ENCODE data around the gene TXK. TPM values are rescaled to one million over a fixed set of nuclear protein-coding genes. Genes with fewer than 3 reads are reported as not detected.

The TXK gene
- total RNA-seq, 1 experiment from 2014 or later, result 2.6 TPM

- CTCF ChIA-PET, result no interaction called here
- no peaks in the 10 kb centered on the region for H3F3A ChIP-seq (ENCODE audit: insufficient read depth, low read depth)
- H3K4me2 ChIP-seq, result no peak overlapping the region
- H3K79me2 ChIP-seq (ENCODE audit: low read depth), result no peaks in the 10 kb centered on the region
- no peaks in the 10 kb centered on the region for H3K9me3 ChIP-seq (ENCODE audit: insufficient read depth, low read depth)
- POLR2A ChIA-PET (ENCODE audit: unreplicated experiment), result no interaction called here
- intact Hi-C loops (cut with micrococcal nuclease; ENCODE audit: unreplicated experiment), result loop anchor here (10.0 kb wide), 2 partner anchors 205 to 575 kb away; partner anchors contain the start of gene NFXL1
- H3K27ac ChIP-seq, result no peak overlapping the region
- peaks cover 10% of the 10 kb centered on the region for H3K4me1 ChIP-seq (replicated peaks; ENCODE audit: insufficient read depth)
- no peak overlapping the region for H2AFZ ChIP-seq
- H3K4me3 ChIP-seq, result no peak overlapping the region
- no TSS peak for BruUV-seq (replicated peaks)
- DNase-seq, result no peak
- TF ChIP-seq, protein P1, sequence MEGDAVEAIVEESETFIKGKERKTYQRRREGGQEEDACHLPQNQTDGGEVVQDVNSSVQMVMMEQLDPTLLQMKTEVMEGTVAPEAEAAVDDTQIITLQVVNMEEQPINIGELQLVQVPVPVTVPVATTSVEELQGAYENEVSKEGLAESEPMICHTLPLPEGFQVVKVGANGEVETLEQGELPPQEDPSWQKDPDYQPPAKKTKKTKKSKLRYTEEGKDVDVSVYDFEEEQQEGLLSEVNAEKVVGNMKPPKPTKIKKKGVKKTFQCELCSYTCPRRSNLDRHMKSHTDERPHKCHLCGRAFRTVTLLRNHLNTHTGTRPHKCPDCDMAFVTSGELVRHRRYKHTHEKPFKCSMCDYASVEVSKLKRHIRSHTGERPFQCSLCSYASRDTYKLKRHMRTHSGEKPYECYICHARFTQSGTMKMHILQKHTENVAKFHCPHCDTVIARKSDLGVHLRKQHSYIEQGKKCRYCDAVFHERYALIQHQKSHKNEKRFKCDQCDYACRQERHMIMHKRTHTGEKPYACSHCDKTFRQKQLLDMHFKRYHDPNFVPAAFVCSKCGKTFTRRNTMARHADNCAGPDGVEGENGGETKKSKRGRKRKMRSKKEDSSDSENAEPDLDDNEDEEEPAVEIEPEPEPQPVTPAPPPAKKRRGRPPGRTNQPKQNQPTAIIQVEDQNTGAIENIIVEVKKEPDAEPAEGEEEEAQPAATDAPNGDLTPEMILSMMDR (conservative IDR thresholded peaks at IDR 0.05), result no peak
- no peak for TF ChIP-seq EZH2 (IDR thresholded peaks at IDR 0.05; ENCODE audit: low read depth)
- H3K27me3 ChIP-seq (ENCODE audit: insufficient read depth, low read depth), result no peaks in the 10 kb centered on the region
- no peaks in the 10 kb centered on the region for H4K20me1 ChIP-seq (ENCODE audit: insufficient read depth)
- H3K36me3 ChIP-seq (ENCODE audit: low read depth), result no peaks in the 10 kb centered on the region
- H3K9me2 ChIP-seq (ENCODE audit: insufficient read depth), result no peaks in the 10 kb centered on the region
Observed at GRCh38 chr4:48119646-48120045, 14.4 kb downstream of the TXK start.

GRCh38 chr4:48118081-48118480 lies 16.0 kb downstream of the TXK start:
- CTCF ChIA-PET, result no interaction called here

DNA sequence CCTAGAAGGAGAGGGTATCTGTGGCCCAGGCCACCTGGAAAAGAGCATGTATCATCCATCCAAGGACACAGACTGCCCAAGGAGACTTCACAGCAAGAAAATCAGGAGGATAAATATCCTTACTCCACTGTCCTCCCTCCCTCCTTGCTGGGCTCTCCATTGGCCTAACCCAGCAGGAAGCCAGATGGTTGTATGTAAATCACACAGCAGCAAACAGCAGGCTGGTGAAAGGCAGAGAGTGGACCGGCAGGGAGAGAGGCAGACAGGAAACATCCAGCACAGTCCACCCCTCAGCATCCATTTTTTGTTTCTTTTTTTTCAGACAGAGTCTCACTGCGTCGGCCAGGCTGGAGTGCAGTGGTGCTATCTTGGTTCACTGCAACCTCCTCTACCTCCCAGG lies 17.5 kb downstream of the TXK start:
- ChIA-PET CTCF (no interaction called here), POLR2A (ENCODE audit: unreplicated experiment) (no interaction called here)
- TF ChIP-seq, protein P1 (conservative IDR thresholded peaks at IDR 0.05), result no peak
- TF ChIP-seq EZH2 (IDR thresholded peaks at IDR 0.05; ENCODE audit: low read depth), result no peak

More at GRCh38 chr4:48118081-48118480, 16.0 kb downstream of the TXK start:
- H3F3A ChIP-seq (ENCODE audit: insufficient read depth, low read depth), result no peaks in the 10 kb centered on the region
- POLR2A ChIA-PET (ENCODE audit: unreplicated experiment), result no interaction called here
- no TSS peak for BruUV-seq (replicated peaks)
- intact Hi-C loops (cut with micrococcal nuclease; ENCODE audit: unreplicated experiment), result no loop called here
- H3K9me3 ChIP-seq (ENCODE audit: insufficient read depth, low read depth), result no peaks in the 10 kb centered on the region
- DNase-seq, result no peak
- no peak overlapping the region for H3K4me3 ChIP-seq
- H3K36me3 ChIP-seq (ENCODE audit: low read depth), result no peaks in the 10 kb centered on the region
- no peaks in the 10 kb centered on the region for H3K9me2 ChIP-seq (ENCODE audit: insufficient read depth)
- H3K27me3 ChIP-seq (ENCODE audit: insufficient read depth, low read depth), result no peaks in the 10 kb centered on the region
- no peaks in the 10 kb centered on the region for H3K79me2 ChIP-seq (ENCODE audit: low read depth)
- no peaks in the 10 kb centered on the region for H4K20me1 ChIP-seq (ENCODE audit: insufficient read depth)
- H3K4me1 ChIP-seq (replicated peaks; ENCODE audit: insufficient read depth), result peaks cover 10% of the 10 kb centered on the region
- H2AFZ ChIP-seq, result no peak overlapping the region
- H3K4me2 ChIP-seq, result no peak overlapping the region
- H3K27ac ChIP-seq, result no peak overlapping the region
- no peak for TF ChIP-seq EZH2 (IDR thresholded peaks at IDR 0.05; ENCODE audit: low read depth)
- TF ChIP-seq, protein P1 (conservative IDR thresholded peaks at IDR 0.05), result no peak

More for the DNA sequence above, 17.5 kb downstream of the TXK start:
- intact Hi-C loops (cut with micrococcal nuclease; ENCODE audit: unreplicated experiment), result no loop called here
- DNase-seq, result no peak
- no peaks in the 10 kb centered on the region for H4K20me1 ChIP-seq (ENCODE audit: insufficient read depth)
- H3K4me3 ChIP-seq, result no peak overlapping the region
- H2AFZ ChIP-seq, result no peak overlapping the region
- H3K79me2 ChIP-seq (ENCODE audit: low read depth), result no peaks in the 10 kb centered on the region
- no peaks in the 10 kb centered on the region for H3F3A ChIP-seq (ENCODE audit: insufficient read depth, low read depth)
- H3K36me3 ChIP-seq (ENCODE audit: low read depth), result no peaks in the 10 kb centered on the region
- BruUV-seq (replicated peaks), result no TSS peak
- peaks cover 9% of the 10 kb centered on the region for H3K4me1 ChIP-seq (replicated peaks; ENCODE audit: insufficient read depth)
- no peak overlapping the region for H3K27ac ChIP-seq
- H3K27me3 ChIP-seq (ENCODE audit: insufficient read depth, low read depth), result no peaks in the 10 kb centered on the region
- H3K4me2 ChIP-seq, result no peak overlapping the region
- H3K9me3 ChIP-seq (ENCODE audit: insufficient read depth, low read depth), result no peaks in the 10 kb centered on the region
- H3K9me2 ChIP-seq (ENCODE audit: insufficient read depth), result no peaks in the 10 kb centered on the region
